Thyroid gland (tissue), 4 donors: ENCODE results near the gene KIF17.

Experiments used
- POLR2A ChIP-seq, 2 donors: fragments of 450-650 bp; IDR thresholded peaks; one replicate each; pipeline ENCODE4 v1.6.1; 2017; ENCODE audit warnings: antibody characterized with exemption in 2 of 2, mild to moderate bottlenecking in 2 of 2, moderate library complexity in 1 of 2
- TF ChIP-seq, protein P1 (sequence below), 6 experiments: fragments of 200-600 bp in 3 of 6; fragments of 450-650 bp in 3 of 6; sonication (generic) in 3 of 6; IDR thresholded peaks; one replicate each; pipeline ENCODE4 v1.5.1; 2016 to 2019; ENCODE audit warnings: antibody characterized with exemption in 6 of 6, mild to moderate bottlenecking in 2 of 6, inconsistent platforms in 1 of 6, moderate library complexity in 1 of 6

DNA sequence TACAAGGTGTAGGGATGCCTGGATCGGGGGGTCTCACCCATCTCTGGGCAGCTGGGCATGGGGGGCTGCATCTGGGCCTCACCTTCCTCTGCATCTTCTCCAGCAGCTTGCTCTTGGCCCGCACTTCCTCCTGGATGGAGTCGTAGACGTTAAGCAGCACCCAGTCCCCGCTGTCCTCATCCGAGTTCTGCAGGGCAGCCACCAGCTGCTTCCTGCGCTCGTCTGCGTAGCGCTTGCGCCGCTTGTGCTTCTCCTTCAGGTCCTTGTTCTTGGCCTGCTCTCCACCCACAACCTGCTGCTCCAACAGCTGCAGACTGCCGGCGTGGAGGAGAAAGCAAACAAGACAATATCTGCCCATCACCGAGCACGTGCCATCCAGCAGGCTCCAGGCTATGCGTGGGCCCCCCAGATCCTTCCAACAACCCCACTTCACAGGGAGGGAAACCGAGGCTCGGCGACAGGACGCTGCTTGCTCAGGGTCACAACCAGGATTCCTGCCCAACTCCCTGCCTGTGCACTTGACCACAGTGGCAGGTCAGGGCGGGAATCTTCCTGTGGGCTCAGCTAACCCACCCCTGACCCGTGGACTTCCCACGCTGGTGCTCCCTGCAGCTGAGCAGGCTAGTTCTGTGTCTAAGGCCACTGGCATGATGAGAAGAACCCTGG is 35.1 kb downstream of the KIF17 start:
- no peak for TF ChIP-seq POLR2A (IDR thresholded peaks at IDR 0.05)
- TF ChIP-seq, protein P1, sequence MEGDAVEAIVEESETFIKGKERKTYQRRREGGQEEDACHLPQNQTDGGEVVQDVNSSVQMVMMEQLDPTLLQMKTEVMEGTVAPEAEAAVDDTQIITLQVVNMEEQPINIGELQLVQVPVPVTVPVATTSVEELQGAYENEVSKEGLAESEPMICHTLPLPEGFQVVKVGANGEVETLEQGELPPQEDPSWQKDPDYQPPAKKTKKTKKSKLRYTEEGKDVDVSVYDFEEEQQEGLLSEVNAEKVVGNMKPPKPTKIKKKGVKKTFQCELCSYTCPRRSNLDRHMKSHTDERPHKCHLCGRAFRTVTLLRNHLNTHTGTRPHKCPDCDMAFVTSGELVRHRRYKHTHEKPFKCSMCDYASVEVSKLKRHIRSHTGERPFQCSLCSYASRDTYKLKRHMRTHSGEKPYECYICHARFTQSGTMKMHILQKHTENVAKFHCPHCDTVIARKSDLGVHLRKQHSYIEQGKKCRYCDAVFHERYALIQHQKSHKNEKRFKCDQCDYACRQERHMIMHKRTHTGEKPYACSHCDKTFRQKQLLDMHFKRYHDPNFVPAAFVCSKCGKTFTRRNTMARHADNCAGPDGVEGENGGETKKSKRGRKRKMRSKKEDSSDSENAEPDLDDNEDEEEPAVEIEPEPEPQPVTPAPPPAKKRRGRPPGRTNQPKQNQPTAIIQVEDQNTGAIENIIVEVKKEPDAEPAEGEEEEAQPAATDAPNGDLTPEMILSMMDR (IDR thresholded peaks at IDR 0.05), result no peak
